ENCODE measurements around the gene HIVEP3.

Gene HIVEP3

DNA sequence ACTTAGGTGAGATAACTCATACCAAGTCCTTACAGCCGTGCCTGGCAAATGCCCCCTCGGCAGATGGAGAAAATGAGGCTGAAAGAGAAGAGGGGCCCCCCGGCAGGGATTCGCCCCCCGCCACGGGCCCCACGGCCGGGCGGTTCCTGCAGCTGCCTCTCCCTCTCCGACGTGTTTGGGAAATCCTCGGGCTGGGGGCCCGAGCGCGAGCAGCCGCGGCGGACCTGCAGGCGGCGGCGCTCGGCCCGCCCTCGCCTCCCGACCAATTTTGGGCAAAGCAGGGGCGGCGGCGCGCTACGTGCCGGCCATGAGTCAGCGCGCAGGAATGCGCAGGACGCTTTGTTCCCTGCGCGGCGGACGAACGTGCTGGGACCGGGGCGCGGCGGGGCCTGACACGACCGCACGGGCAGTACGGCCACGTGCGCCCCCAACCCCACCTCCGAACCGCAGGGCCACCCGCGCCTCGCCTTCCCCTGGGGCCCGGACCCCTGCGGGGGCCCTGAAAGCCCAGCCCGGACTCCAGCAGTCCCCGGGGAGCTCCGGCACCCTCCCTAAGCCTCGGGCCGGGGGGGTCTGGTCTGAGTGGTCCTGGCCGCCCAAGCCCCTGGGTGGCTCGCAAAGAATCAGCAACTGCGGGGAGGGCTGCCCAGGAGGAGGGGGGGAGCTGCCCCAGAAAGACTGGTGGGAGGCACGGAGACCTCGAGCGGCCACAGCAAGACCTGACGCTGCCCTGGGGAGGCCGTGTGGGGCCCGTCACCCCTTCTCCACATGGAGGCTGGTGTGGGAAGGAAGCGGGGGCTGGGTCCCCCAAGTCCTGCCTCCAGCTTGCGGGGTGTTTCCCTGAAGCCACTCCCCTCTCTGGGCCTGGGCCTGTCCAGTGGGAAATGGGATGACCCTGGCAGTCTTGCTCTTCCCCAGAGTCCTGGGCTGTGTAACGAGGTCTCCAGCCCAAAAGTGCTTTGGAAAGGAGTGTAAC is 422.4 kb downstream of the HIVEP3 start:
- H3K4me1 ChIP-seq (ENCODE audit: control insufficient read depth in 5 of 5, insufficient read depth in 5 of 5, low read length in 5 of 5), result peaks cover 2 to 25% (median 24%) of the 10 kb centered on the region in 5 donors
- no peaks in the 10 kb centered on the region for H3K36me3 ChIP-seq (ENCODE audit: control insufficient read depth in 5 of 5, insufficient read depth in 5 of 5, low read length in 5 of 5)
- no peaks in the 10 kb centered on the region for H3K9me3 ChIP-seq (ENCODE audit: control insufficient read depth in 5 of 5, low read length in 5 of 5)
- H3K4me3 ChIP-seq (ENCODE audit: low read depth in 1 of 5, low read length in 5 of 5), result peak overlapping the region; percentile 31 to 56 (median 47)
- peak overlapping the region in 4 of 5 donors; percentile 15 to 64 (median 38) for H3K9ac ChIP-seq (ENCODE audit: low read length in 5 of 5)
- no peaks in the 10 kb centered on the region for H3K27me3 ChIP-seq (ENCODE audit: control insufficient read depth in 5 of 5, insufficient read depth in 4 of 5, low read length in 5 of 5)
- peak overlapping the region; percentile 41 for H3K27ac ChIP-seq (ENCODE audit: low read depth, low read length)

- Histone ChIP-seq H3K9ac (ENCODE audit: low read length in 5 of 5) (no peak overlapping the region), H3K4me3 (ENCODE audit: low read depth in 1 of 5, low read length in 5 of 5) (peak overlapping the region in 4 of 5 donors; percentile 31 to 56 (median 46)), H3K4me1 (ENCODE audit: control insufficient read depth in 5 of 5, insufficient read depth in 5 of 5, low read length in 5 of 5) (peaks cover 2 to 25% (median 24%) of the 10 kb centered on the region in 5 donors), H3K36me3 (ENCODE audit: control insufficient read depth in 5 of 5, insufficient read depth in 5 of 5, low read length in 5 of 5) (no peaks in the 10 kb centered on the region), H3K27me3 (ENCODE audit: control insufficient read depth in 5 of 5, insufficient read depth in 4 of 5, low read length in 5 of 5) (peaks cover 0 to 3% (median 0%) of the 10 kb centered on the region in 5 donors), H3K27ac (ENCODE audit: low read depth, low read length) (no peak overlapping the region), H3K9me3 (ENCODE audit: control insufficient read depth in 5 of 5, low read length in 5 of 5) (no peaks in the 10 kb centered on the region)
Measured at GRCh38 chr1:41495210-41495948, 423.3 kb downstream of the HIVEP3 start.

DNA sequence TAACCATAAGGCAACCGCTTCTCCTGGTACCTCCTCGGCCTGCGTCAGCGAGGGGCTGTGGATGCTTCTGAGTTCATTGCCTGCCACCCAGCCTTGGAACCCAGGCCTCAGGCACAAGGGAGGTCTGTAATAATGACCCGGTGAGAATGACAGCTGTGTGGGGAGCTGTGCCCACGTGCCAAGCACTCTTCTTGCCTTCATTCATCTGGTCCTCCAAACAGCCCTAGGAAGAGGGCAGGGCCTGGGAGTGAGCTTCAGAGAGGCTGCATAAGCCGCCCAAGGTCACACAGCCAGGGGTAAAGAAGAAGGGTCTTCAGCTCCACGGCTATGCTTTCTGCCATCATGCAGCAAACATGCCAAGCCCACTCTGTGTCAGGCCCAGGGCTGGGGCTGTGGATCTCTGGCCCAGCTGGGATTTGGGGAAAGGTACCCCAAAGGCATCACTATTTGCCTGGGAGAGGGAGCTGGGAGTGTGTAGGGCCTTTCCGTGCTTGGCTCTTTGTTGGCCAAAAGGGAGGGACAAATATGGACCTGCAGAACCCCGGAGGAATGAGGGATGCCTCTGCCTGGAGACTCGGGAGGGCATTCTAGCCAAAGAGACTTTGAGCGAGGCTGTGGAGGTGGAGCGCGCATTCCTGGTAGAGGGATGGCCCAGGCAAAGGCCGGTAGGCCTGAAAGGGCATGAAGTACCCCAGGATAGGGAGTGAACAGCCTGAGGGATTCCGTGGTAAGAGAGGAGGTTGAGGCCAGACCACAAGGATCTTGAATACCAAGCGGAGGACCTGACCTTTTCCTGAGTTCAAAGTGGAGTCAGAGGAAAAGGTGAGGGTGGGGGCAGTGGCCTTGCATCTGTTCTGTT is 424.1 kb downstream of the HIVEP3 start:
- H3K4me1 ChIP-seq (ENCODE audit: control insufficient read depth in 5 of 5, insufficient read depth in 5 of 5, low read length in 5 of 5), result peaks cover 2 to 25% (median 24%) of the 10 kb centered on the region in 5 donors
- H3K9ac ChIP-seq (ENCODE audit: low read length in 5 of 5), result no peak overlapping the region
- peaks cover 0 to 3% (median 0%) of the 10 kb centered on the region in 5 donors for H3K27me3 ChIP-seq (ENCODE audit: control insufficient read depth in 5 of 5, insufficient read depth in 4 of 5, low read length in 5 of 5)
- no peaks in the 10 kb centered on the region for H3K36me3 ChIP-seq (ENCODE audit: control insufficient read depth in 5 of 5, insufficient read depth in 5 of 5, low read length in 5 of 5)
- no peak overlapping the region for H3K27ac ChIP-seq (ENCODE audit: low read depth, low read length)
- no peak overlapping the region for H3K4me3 ChIP-seq (ENCODE audit: low read depth in 1 of 5, low read length in 5 of 5)
- no peaks in the 10 kb centered on the region for H3K9me3 ChIP-seq (ENCODE audit: control insufficient read depth in 5 of 5, low read length in 5 of 5)

GRCh38 chr1:41493626-41494350 is 424.9 kb downstream of the HIVEP3 start:
- H3K9ac ChIP-seq (ENCODE audit: low read length in 5 of 5), result no peak overlapping the region
- H3K27ac ChIP-seq (ENCODE audit: low read depth, low read length), result no peak overlapping the region
- H3K4me1 ChIP-seq (ENCODE audit: control insufficient read depth in 5 of 5, insufficient read depth in 5 of 5, low read length in 5 of 5), result peaks cover 2 to 21% (median 19%) of the 10 kb centered on the region in 5 donors
- peaks cover 0 to 3% (median 0%) of the 10 kb centered on the region in 5 donors for H3K27me3 ChIP-seq (ENCODE audit: control insufficient read depth in 5 of 5, insufficient read depth in 4 of 5, low read length in 5 of 5)
- no peaks in the 10 kb centered on the region for H3K9me3 ChIP-seq (ENCODE audit: control insufficient read depth in 5 of 5, low read length in 5 of 5)
- H3K36me3 ChIP-seq (ENCODE audit: control insufficient read depth in 5 of 5, insufficient read depth in 5 of 5, low read length in 5 of 5), result no peaks in the 10 kb centered on the region
- no peak overlapping the region for H3K4me3 ChIP-seq (ENCODE audit: low read depth in 1 of 5, low read length in 5 of 5)

- no peak overlapping the region for H3K27ac ChIP-seq (ENCODE audit: low read depth, low read length)
- H3K27me3 ChIP-seq (ENCODE audit: control insufficient read depth in 5 of 5, insufficient read depth in 4 of 5, low read length in 5 of 5), result peaks cover 0 to 3% (median 0%) of the 10 kb centered on the region in 5 donors
- no peaks in the 10 kb centered on the region for H3K36me3 ChIP-seq (ENCODE audit: control insufficient read depth in 5 of 5, insufficient read depth in 5 of 5, low read length in 5 of 5)
- H3K4me1 ChIP-seq (ENCODE audit: control insufficient read depth in 5 of 5, insufficient read depth in 5 of 5, low read length in 5 of 5), result peaks cover 2 to 17% (median 15%) of the 10 kb centered on the region in 5 donors
- H3K4me3 ChIP-seq (ENCODE audit: low read depth in 1 of 5, low read length in 5 of 5), result no peak overlapping the region
- no peaks in the 10 kb centered on the region for H3K9me3 ChIP-seq (ENCODE audit: control insufficient read depth in 5 of 5, low read length in 5 of 5)
- H3K9ac ChIP-seq (ENCODE audit: low read length in 5 of 5), result no peak overlapping the region
Measured at GRCh38 chr1:41493117-41493536, 425.6 kb downstream of the HIVEP3 start.

- peaks cover 2 to 17% (median 15%) of the 10 kb centered on the region in 5 donors for H3K4me1 ChIP-seq (ENCODE audit: control insufficient read depth in 5 of 5, insufficient read depth in 5 of 5, low read length in 5 of 5)
- H3K27ac ChIP-seq (ENCODE audit: low read depth, low read length), result no peak overlapping the region
- H3K9ac ChIP-seq (ENCODE audit: low read length in 5 of 5), result no peak overlapping the region
- no peaks in the 10 kb centered on the region for H3K9me3 ChIP-seq (ENCODE audit: control insufficient read depth in 5 of 5, low read length in 5 of 5)
- no peak overlapping the region for H3K4me3 ChIP-seq (ENCODE audit: low read depth in 1 of 5, low read length in 5 of 5)
- no peaks in the 10 kb centered on the region for H3K36me3 ChIP-seq (ENCODE audit: control insufficient read depth in 5 of 5, insufficient read depth in 5 of 5, low read length in 5 of 5)
- H3K27me3 ChIP-seq (ENCODE audit: control insufficient read depth in 5 of 5, insufficient read depth in 4 of 5, low read length in 5 of 5), result peaks cover 0 to 7% (median 0%) of the 10 kb centered on the region in 5 donors
Measured at GRCh38 chr1:41492341-41492848, 426.3 kb downstream of the HIVEP3 start.

- Histone ChIP-seq H3K4me1 (ENCODE audit: control insufficient read depth in 5 of 5, insufficient read depth in 5 of 5, low read length in 5 of 5) (peaks cover 0 to 7% (median 3%) of the 10 kb centered on the region in 5 donors), H3K36me3 (ENCODE audit: control insufficient read depth in 5 of 5, insufficient read depth in 5 of 5, low read length in 5 of 5) (no peaks in the 10 kb centered on the region), H3K9me3 (ENCODE audit: control insufficient read depth in 5 of 5, low read length in 5 of 5) (no peaks in the 10 kb centered on the region), H3K4me3 (ENCODE audit: low read depth in 1 of 5, low read length in 5 of 5) (no peak overlapping the region), H3K9ac (ENCODE audit: low read length in 5 of 5) (no peak overlapping the region), H3K27me3 (ENCODE audit: control insufficient read depth in 5 of 5, insufficient read depth in 4 of 5, low read length in 5 of 5) (peaks cover 0 to 13% (median 0%) of the 10 kb centered on the region in 5 donors), H3K27ac (ENCODE audit: low read depth, low read length) (no peak overlapping the region)
Measured at GRCh38 chr1:41490911-41491310, 427.8 kb downstream of the HIVEP3 start.

- peaks cover 0 to 2% (median 0%) of the 10 kb centered on the region in 5 donors for H3K4me1 ChIP-seq (ENCODE audit: control insufficient read depth in 5 of 5, insufficient read depth in 5 of 5, low read length in 5 of 5)
- H3K27ac ChIP-seq (ENCODE audit: low read depth, low read length), result no peak overlapping the region
- H3K4me3 ChIP-seq (ENCODE audit: low read depth in 1 of 5, low read length in 5 of 5), result no peak overlapping the region
- peaks cover 0 to 16% (median under 1%) of the 10 kb centered on the region in 5 donors for H3K27me3 ChIP-seq (ENCODE audit: control insufficient read depth in 5 of 5, insufficient read depth in 4 of 5, low read length in 5 of 5)
- H3K36me3 ChIP-seq (ENCODE audit: control insufficient read depth in 5 of 5, insufficient read depth in 5 of 5, low read length in 5 of 5), result no peaks in the 10 kb centered on the region
- H3K9me3 ChIP-seq (ENCODE audit: control insufficient read depth in 5 of 5, low read length in 5 of 5), result no peaks in the 10 kb centered on the region
- H3K9ac ChIP-seq (ENCODE audit: low read length in 5 of 5), result no peak overlapping the region
Measured at GRCh38 chr1:41489561-41489960, 429.2 kb downstream of the HIVEP3 start.

All from subcutaneous abdominal adipose tissue (tissue), 5 donors.